Small intestine (tissue), 16 donors: ENCODE results near the gene BHLHA15. TPM values are rescaled to one million over a fixed set of nuclear protein-coding genes. Genes with fewer than 3 reads are reported as not detected.

Source experiments
- DNase-seq, 2 donors: peaks; one replicate each; pipeline versions ENCODE4 v3.0.0 to v3.0.0-alpha.2; 2013
- FAIRE-seq: peaks from 2 replicates; lab custom pipeline; 2012; peaks lifted over from hg19 to GRCh38; lab: Jason Lieb, UNC
- H3K27ac ChIP-seq, 3 donors: one replicate each; pipeline ENCODE4 v1.5.1; 2013; ENCODE audit warnings: low read length in 2 of 3, mild to moderate bottlenecking in 2 of 3, control low read depth in 1 of 3, inconsistent platforms in 1 of 3, low read depth in 1 of 3, moderate library complexity in 1 of 3
- H3K27me3 ChIP-seq, 3 donors: one replicate each; pipeline ENCODE4 v1.6.1; 2013; ENCODE audit warnings: low read length in 3 of 3, inconsistent platforms in 1 of 3; ENCODE audit not compliant: control insufficient read depth in 3 of 3, insufficient read depth in 3 of 3
- H3K36me3 ChIP-seq, 3 donors: one replicate each; pipeline ENCODE4 v1.6.1; 2013; ENCODE audit warnings: low read length in 3 of 3, inconsistent platforms in 1 of 3, low read depth in 1 of 3, mild to moderate bottlenecking in 1 of 3, moderate library complexity in 1 of 3; ENCODE audit not compliant: control insufficient read depth in 3 of 3, insufficient read depth in 2 of 3
- H3K4me1 ChIP-seq, 3 donors: one replicate each; pipeline ENCODE4 v1.6.1; 2013; ENCODE audit warnings: low read length in 2 of 3, inconsistent platforms in 1 of 3, low read depth in 1 of 3, mild to moderate bottlenecking in 1 of 3, moderate library complexity in 1 of 3; ENCODE audit not compliant: control insufficient read depth in 3 of 3, insufficient read depth in 2 of 3
- H3K4me3 ChIP-seq, 3 donors: one replicate each; pipeline ENCODE4 v1.5.1; 2013; ENCODE audit warnings: low read length in 3 of 3, control low read depth in 1 of 3, inconsistent platforms in 1 of 3, low read depth in 1 of 3, mild to moderate bottlenecking in 1 of 3, moderate library complexity in 1 of 3
- H3K9me3 ChIP-seq, 2 donors: one replicate each; pipeline ENCODE4 v1.6.1; 2013; ENCODE audit warnings: low read depth in 1 of 2, low read length in 1 of 2; ENCODE audit not compliant: control insufficient read depth in 2 of 2, insufficient read depth in 1 of 2
- WGBS, 3 donors: extraction: QIAGEN DNeasy Blood & Tissue Kit; methylation state at CpG; one replicate each; pipeline ENCODE4 v1.1.7; 2013; 5-methylcytosine and 5-hydroxymethylcytosine counted together
- long read RNA-seq, 10 donors: transcript quantifications; one replicate each; lab custom pipeline, GENCODE V29; 2026
- polyA plus RNA-seq, 4 donors: library from polyadenylated mRNA; stranded (reverse) in 3 of 4; unstranded in 1 of 4; fragments of 200-250 nt in 3 of 4; fragments of 120-200 nt in 1 of 4; gene quantifications; one replicate each; pipeline versions ENCODE4 v1.2.1 to v1.2.3, GENCODE V29; 2013
- donor health status: healthy with polysubstance abuse.
- donor health status: control.
- donor health status: control.
- donor health status: Bipolar disorder and iron deficiency.
- donor health status: healthy.

Gene BHLHA15
- 1 to 10 TPM in 2 of 4 donors, under 1 TPM in 1, not detected in 1; 0.34 to 4.1 (median 2.6) TPM for polyA plus RNA-seq
- long read RNA-seq, donor 1, partial matches to known transcripts = 0 of 2 reads
- long read RNA-seq, donor 1, other reads (novel, unspliced or antisense) = 0 of 2 reads
- long read RNA-seq, donor 2, partial matches to known transcripts = 0 of 2 reads
- long read RNA-seq, donor 2, other reads (novel, unspliced or antisense) = 0 of 2 reads
- long read RNA-seq, donor 3, partial matches to known transcripts = 0 of 1 reads
- long read RNA-seq, donor 3, other reads (novel, unspliced or antisense) = 0 of 1 reads
- long read RNA-seq, donor 4 = 0 reads
- long read RNA-seq, donor 5 = 0 reads
- long read RNA-seq, donor 6 = 0 reads
- long read RNA-seq, donor 7 = 0 reads
- long read RNA-seq, donor 8 = 0 reads
- long read RNA-seq, donor 9 = 0 reads
- long read RNA-seq, donor 10 = 0 reads

DNA sequence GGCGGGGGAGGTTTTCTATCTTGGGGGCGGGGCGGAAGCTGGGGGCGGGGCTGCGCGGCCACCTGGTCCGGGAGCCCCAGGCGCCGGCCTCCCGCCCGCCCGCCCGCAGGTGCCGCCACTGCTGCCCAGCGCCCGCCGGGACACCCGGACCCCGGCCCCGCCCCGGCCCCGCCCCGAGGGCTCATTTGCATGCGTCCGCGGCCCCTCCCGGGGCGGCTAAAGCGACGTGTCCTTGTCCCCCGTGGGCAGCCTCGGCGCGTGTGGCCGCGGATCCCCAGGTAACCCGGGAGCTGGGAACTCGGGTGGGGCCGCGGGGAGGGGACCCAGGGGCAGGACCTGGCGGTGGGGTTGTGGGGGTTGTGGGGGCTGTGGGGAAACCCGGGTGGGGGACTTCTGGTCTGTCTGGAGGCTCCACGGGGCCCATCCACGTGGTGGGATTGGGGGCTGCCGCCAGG is at the start of gene BHLHA15:
Gene BHLHA15, plus strand, starts transcription at position 219 of the 455 bp plus-strand sequence. CDS start 871 bp downstream, outside the sequence.
- Histone ChIP-seq H3K4me1 (peaks cover 0 to 6% (median 2%) of the 10 kb centered on the region in 3 donors), H3K36me3 (peaks cover 3 to 24% (median 5%) of the 10 kb centered on the region in 3 donors), H3K27me3 (no peaks in the 10 kb centered on the region), H3K27ac (peak within 1 kb of the TSS in 1 of 3 donors; percentile 47), H3K9me3 (no peaks in the 10 kb centered on the region), H3K4me3 (peak within 1 kb of the TSS; percentile 8 to 49 (median 24))
- DNase-seq (peak; percentile 56 to 66), FAIRE-seq (no peak)
- 1 to 3% (median 2%) methylated on average over 20 to 45 of the region's 45 CpGs for WGBS, 3 donors

DNA sequence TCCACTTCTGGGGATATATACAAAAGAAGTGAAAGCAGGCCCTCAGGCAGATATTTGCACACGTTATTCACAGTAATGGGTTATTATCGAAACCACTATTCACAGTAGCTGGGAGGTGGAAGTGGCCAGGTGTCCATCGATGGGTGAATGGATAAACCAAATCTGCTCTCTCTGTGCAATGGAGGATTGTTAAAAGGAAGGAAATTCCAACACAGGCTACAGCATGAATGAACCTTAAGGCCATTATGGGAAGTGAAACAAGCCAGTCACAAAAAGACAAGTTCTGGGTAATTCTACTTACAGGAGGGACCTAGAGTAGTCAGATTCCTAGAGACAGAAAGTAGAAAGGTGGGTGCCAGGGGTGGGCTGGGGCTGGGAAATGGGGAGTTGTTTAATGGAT is 48.5 kb upstream of the BHLHA15 start:
- H3K27ac ChIP-seq = no peak overlapping the region
- no peak for DNase-seq
- 85 to 95% (median 90%) methylated on average over 3 of the region's 3 CpGs for WGBS, 3 donors

DNA sequence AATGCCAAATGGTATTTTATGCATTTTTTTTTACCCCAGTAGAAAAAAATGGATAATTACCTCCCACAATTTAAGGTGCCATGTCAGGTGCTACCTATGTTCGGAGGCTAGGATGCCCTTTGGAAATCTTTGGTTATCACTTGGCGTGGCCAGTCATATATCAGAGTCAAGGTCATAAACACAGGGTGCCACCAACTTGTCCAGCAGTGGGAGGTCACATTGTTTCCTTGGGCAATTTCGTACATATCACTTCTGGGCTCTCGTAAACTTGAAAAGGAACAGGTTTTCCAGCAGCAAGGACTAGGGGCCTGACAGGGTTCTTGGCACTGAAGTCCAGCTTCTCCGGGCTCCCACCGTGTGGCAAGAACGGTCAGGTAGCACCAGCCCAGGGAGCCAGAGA is 48.0 kb upstream of the BHLHA15 start:
- 34 to 83% (median 47%) methylated on average over 7 of the region's 7 CpGs for WGBS, 3 donors
- peak in 1 of 2 donors; percentile 37 for DNase-seq
- H3K36me3 ChIP-seq = peaks cover 0 to 30% (median 0%) of the 10 kb centered on the region in 3 donors
- no peak for FAIRE-seq
- H3K27me3 ChIP-seq = no peaks in the 10 kb centered on the region
- peak overlapping the region in 2 of 3 donors; percentile 47 for H3K27ac ChIP-seq
- H3K9me3 ChIP-seq = no peaks in the 10 kb centered on the region
- H3K4me1 ChIP-seq = peaks cover 0 to 7% (median 2%) of the 10 kb centered on the region in 3 donors
- H3K4me3 ChIP-seq = no peak overlapping the region

More for the DNA sequence above, 48.5 kb upstream of the BHLHA15 start:
- Histone ChIP-seq H3K4me3 (no peak overlapping the region), H3K4me1 (peaks cover 0 to 7% (median 2%) of the 10 kb centered on the region in 3 donors), H3K27me3 (no peaks in the 10 kb centered on the region), H3K36me3 (peaks cover 0 to 28% (median 0%) of the 10 kb centered on the region in 3 donors), H3K9me3 (no peaks in the 10 kb centered on the region)
- no peak for FAIRE-seq

DNA sequence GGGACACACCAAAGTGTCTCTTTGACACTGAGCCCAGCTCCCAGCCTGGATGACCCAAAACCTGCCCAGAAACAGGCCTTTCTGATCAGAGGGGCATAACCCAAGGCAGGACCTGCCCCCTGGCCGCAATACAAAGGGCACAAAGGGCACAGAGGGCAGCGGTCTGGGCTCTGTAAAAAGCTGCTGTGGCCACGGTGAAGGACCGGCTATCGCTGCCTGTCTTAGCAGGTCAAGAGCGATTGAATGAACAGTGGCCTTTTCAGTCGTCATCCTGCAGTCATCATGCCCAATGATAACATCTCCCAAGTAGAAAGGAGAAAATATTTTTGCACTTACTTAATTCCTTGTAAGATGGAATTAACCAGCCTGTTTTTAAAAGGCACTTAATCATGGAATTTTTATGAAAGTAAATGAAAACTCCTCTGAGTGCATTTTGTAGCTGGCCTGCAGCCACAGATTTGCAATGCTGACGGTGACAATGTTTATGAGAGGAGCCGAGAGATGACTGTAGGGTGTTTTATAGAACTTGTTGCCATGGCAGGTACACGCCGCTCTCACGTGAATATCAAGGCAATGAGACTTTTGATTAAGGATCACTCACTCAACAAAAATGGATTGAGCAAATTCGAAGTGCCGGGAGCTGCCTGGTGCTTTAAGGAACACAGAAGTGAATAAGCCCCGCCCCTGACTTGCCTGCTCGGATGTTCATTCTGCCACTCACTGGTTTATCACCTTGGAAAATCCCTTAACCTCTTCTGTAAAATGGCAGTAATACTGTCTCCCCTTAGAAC is 47.3 kb upstream of the BHLHA15 start:
- peak; percentile 13 to 75 for DNase-seq
- WGBS, 3 donors = 22 to 60% (median 49%) methylated on average over 16 of the region's 16 CpGs

DNA sequence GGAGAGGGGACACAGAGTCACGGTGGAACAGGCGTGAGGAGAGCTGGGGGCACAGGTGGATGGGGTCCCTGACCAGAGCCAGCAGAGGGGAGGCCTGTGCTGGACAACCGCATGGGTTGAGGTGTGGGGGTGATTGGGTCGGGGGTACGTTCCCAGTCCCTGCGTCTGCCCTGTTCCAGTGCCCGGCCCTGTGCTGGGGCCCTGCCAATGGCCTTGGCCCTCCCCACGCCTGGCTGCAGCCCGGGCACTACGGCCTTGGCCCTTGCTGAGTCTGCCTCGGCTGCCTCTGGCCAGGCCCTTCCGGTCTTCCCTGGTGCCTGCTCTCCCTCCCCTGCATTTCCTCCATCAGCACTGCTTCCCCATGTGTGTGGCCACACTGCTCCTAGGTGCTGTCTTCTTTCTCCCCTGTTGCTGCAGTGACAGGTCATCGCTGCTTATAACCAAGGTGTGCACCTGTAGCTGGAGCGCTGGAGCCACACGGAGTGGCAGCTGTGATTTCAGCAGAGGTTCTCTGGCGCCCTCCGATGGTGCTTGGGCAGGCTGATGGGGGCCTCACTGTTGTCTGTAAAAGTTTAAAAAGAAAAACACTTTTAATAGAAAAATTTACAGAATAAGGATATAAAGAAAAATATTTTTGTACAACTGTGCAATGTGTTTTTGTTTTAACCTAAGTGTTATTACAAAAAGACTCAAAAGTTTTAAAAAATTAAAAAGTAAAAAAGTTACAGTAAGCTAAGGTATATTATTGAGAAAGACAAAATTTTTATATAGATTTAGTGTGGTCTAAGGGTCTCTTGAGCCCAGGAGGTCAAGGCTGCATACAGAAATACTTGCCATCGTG is 45.2 kb upstream of the BHLHA15 start:
- Histone ChIP-seq H3K27ac (no peak overlapping the region), H3K36me3 (peaks cover 0 to 34% (median 2%) of the 10 kb centered on the region in 3 donors), H3K27me3 (no peaks in the 10 kb centered on the region), H3K9me3 (no peaks in the 10 kb centered on the region), H3K4me3 (no peak overlapping the region), H3K4me1 (peaks cover 0 to 7% (median 2%) of the 10 kb centered on the region in 3 donors)
- no peak for FAIRE-seq
- 60 to 67% (median 62%) methylated on average over 17 to 18 of the region's 18 CpGs for WGBS, 3 donors
- DNase-seq = peak; percentile 69 to 74

More for the DNA sequence above, 47.3 kb upstream of the BHLHA15 start:
- peaks cover 0 to 27% (median 0%) of the 10 kb centered on the region in 3 donors for H3K36me3 ChIP-seq
- no peaks in the 10 kb centered on the region for H3K9me3 ChIP-seq
- H3K27me3 ChIP-seq = no peaks in the 10 kb centered on the region
- peak overlapping the region in 2 of 3 donors; percentile 47 for H3K27ac ChIP-seq
- no peak for FAIRE-seq
- H3K4me1 ChIP-seq = peaks cover 0 to 7% (median 2%) of the 10 kb centered on the region in 3 donors
- H3K4me3 ChIP-seq = no peak overlapping the region

DNA sequence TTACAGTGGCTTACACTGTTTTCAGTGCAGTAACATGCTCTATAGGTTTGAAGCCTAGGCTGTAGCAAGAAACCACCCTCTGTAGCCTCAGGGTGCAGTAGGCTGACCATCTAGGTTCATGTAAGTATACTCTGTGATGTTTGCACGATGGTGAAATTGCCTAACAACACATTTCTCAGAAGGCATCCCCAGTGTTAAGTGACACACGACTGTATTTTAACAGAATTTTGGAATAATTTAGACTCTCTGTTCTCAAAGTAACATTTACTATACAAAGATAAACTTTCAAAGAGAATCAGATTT is 44.6 kb upstream of the BHLHA15 start:
- no peaks in the 10 kb centered on the region for H3K27me3 ChIP-seq
- no peak overlapping the region for H3K27ac ChIP-seq
- WGBS, 3 donors = 68 to 85% (median 76%) methylated on average over 2 of the region's 2 CpGs
- no peak for DNase-seq
- peaks cover 0 to 38% (median 2%) of the 10 kb centered on the region in 3 donors for H3K36me3 ChIP-seq
- H3K4me3 ChIP-seq = no peak overlapping the region
- H3K4me1 ChIP-seq = peaks cover 0 to 7% (median 2%) of the 10 kb centered on the region in 3 donors
- FAIRE-seq = no peak
- no peaks in the 10 kb centered on the region for H3K9me3 ChIP-seq

DNA sequence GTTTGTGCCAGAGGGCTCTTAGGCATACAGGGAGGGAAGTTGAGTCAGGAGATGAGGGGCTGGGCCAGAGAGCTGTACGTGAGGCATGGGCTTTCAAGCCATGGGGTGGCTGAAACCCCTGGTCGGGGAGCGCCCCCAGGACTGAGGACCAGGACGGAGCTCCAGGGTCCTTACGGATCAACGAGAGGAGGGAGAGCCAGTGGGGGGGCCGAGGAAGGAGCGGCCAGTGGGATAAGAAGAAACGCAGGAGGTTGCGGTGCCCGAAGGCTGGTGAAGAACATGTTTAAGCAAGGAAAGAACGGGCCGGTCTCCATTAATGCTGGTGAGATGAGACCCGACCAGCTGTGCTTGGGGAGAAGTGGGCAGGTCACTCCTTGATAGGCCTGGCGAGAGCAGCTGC is 43.6 kb upstream of the BHLHA15 start:
- no peaks in the 10 kb centered on the region for H3K27me3 ChIP-seq
- no peak overlapping the region for H3K27ac ChIP-seq
- DNase-seq (no peak), FAIRE-seq (no peak)
- H3K36me3 ChIP-seq = peaks cover 0 to 45% (median 2%) of the 10 kb centered on the region in 3 donors
- no peaks in the 10 kb centered on the region for H3K9me3 ChIP-seq
- 92 to 96% (median 95%) methylated on average over 15 of the region's 15 CpGs for WGBS, 3 donors
- H3K4me1 ChIP-seq = peaks cover 0 to 7% (median 2%) of the 10 kb centered on the region in 3 donors
- H3K4me3 ChIP-seq = no peak overlapping the region
